ENCODE measurements around the gene STK4.

DNA sequence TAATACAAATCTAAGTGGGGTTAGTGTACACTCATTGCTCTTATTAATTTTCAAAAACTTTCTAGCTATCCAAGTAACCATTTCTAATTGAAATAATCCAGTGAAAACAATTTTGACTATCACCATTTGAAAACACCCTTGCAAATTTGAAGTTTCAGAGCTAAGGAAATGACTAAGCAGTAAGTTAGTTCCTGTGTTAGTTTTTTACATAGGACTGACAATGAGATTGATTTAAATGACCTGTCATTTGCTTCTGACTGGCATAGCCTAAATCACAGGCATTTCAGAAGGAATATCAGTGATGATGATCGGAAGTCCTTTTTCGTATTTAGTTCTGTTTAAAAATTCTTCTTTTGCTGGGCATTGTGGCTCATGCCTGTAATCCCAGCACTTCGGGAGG, 27.0 kb downstream of the STK4 start:
- TF ChIP-seq, protein P1, sequence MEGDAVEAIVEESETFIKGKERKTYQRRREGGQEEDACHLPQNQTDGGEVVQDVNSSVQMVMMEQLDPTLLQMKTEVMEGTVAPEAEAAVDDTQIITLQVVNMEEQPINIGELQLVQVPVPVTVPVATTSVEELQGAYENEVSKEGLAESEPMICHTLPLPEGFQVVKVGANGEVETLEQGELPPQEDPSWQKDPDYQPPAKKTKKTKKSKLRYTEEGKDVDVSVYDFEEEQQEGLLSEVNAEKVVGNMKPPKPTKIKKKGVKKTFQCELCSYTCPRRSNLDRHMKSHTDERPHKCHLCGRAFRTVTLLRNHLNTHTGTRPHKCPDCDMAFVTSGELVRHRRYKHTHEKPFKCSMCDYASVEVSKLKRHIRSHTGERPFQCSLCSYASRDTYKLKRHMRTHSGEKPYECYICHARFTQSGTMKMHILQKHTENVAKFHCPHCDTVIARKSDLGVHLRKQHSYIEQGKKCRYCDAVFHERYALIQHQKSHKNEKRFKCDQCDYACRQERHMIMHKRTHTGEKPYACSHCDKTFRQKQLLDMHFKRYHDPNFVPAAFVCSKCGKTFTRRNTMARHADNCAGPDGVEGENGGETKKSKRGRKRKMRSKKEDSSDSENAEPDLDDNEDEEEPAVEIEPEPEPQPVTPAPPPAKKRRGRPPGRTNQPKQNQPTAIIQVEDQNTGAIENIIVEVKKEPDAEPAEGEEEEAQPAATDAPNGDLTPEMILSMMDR (conservative IDR thresholded peaks at IDR 0.05; ENCODE audit: low read depth, low read length): no peak
- TF ChIP-seq RFX5 (IDR thresholded peaks at IDR 0.05; ENCODE audit: low read depth, low read length) (no peak), CEBPB (IDR thresholded peaks at IDR 0.05; ENCODE audit: low read depth, low read length) (no peak)
- TF ChIP-seq, protein P2, sequence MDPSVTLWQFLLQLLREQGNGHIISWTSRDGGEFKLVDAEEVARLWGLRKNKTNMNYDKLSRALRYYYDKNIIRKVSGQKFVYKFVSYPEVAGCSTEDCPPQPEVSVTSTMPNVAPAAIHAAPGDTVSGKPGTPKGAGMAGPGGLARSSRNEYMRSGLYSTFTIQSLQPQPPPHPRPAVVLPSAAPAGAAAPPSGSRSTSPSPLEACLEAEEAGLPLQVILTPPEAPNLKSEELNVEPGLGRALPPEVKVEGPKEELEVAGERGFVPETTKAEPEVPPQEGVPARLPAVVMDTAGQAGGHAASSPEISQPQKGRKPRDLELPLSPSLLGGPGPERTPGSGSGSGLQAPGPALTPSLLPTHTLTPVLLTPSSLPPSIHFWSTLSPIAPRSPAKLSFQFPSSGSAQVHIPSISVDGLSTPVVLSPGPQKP (IDR thresholded peaks at IDR 0.05; ENCODE audit: borderline replicate concordance, low read depth, low read length): no peak
